HCT116 (cell line): ENCODE results near the gene MLYCD. TPM values are rescaled to one million over a fixed set of nuclear protein-coding genes. Genes with fewer than 3 reads are reported as not detected.

Source experiments
- ATAC-seq: fragments of 200-7000 bp; cut with Tn5 transposase; 2 replicates; pipeline ENCODE4 v1.9.1; 2020; ENCODE audit warnings: mild to moderate bottlenecking, moderate library complexity
- BruUV-seq: library from RNA; stranded (reverse); fragments of 400-500 nt; replicated peaks from 2 replicates; lab custom pipeline; 2021; lab: Mats Ljungman, UMichigan
- CTCF ChIA-PET: fragments of 300-600 bp; sonication (Branson Sonifier 250); formaldehyde crosslinking; loops from one replicate; lab custom pipeline; 2021; ENCODE audit warnings: antibody characterized with exemption; lab: Charles Lee
- POLR2A ChIA-PET: fragments of 300-600, 350-600 bp; sonication (Branson Sonifier 250); formaldehyde crosslinking; loops from one replicate; lab custom pipeline; 2021; ENCODE audit warnings: antibody characterized with exemption; lab: Charles Lee
- RAD21 ChIA-PET, 2 experiments: fragments of 300-600 bp; sonication (Branson Sonifier 250); formaldehyde crosslinking; loops; one replicate each; lab custom pipeline; 2023; ENCODE audit warnings: low total read pairs in 2 of 2; ENCODE audit not compliant: uncharacterized antibody in 2 of 2, unreplicated experiment in 2 of 2, low non-redundant PET in 1 of 2; lab: Charles Lee
- DNase-seq: peaks from one replicate; pipeline ENCODE4 v3.0.0-alpha.2; 2010; ENCODE audit warnings: low read depth, low spot score
- H2AFZ ChIP-seq: fragments of 200-600 bp; shearing (Covaris generic), sonication (generic); 2 replicates; pipeline ENCODE4 v1.6.1; 2017; ENCODE audit warnings: low read depth, mixed run types, mixed read lengths, antibody characterized with exemption, low read length; ENCODE audit not compliant: poor library complexity, severe bottlenecking
- H3K27ac ChIP-seq: 2 replicates; pipeline ENCODE4 v1.5.1; 2012; ENCODE audit warnings: low read depth, low read length
- H3K27me3 ChIP-seq: fragments of 200-600 bp; sonication (generic); 2 replicates; pipeline ENCODE4 v1.6.1; 2016; ENCODE audit warnings: mixed run types, low read length, mixed read lengths; ENCODE audit not compliant: insufficient read depth
- H3K36me3 ChIP-seq, 2 experiments: fragments of 200-500 bp in 1 of 2; fragments of 200-600 bp in 1 of 2; sonication (Bioruptor generic) in 1 of 2; sonication (generic) in 1 of 2; 2 replicates each; pipeline versions ENCODE4 v1.5.1 to v1.6.1; 2014 to 2016; ENCODE audit warnings: low read length in 2 of 2, inconsistent platforms in 1 of 2, mixed read lengths in 1 of 2, mixed run types in 1 of 2; ENCODE audit not compliant: insufficient read depth in 2 of 2, control insufficient read depth in 1 of 2
- H3K4me1 ChIP-seq, 2 experiments: fragments of 200-600 bp in 1 of 2; sonication (generic) in 1 of 2; 2 replicates each; pipeline versions ENCODE4 v1.5.1 to v1.6.1; 2012 to 2017; ENCODE audit warnings: low read length in 2 of 2, inconsistent platforms in 1 of 2, mild to moderate bottlenecking in 1 of 2, mixed read lengths in 1 of 2, mixed run types in 1 of 2, moderate library complexity in 1 of 2; ENCODE audit not compliant: insufficient read depth in 2 of 2, control insufficient read depth in 1 of 2
- H3K4me2 ChIP-seq: fragments of 200-600 bp; sonication (generic); 2 replicates; pipeline ENCODE4 v1.6.1; 2017; ENCODE audit warnings: mixed run types, low read length, mixed read lengths
- H3K4me3 ChIP-seq, 2 experiments: fragments of 200-600 bp in 1 of 2; sonication (generic) in 1 of 2; replicated peaks in 1 of 2; 2 replicates each; pipeline ENCODE4 v1.5.1; 2011 to 2016; ENCODE audit warnings: low read length in 2 of 2, control low read depth in 1 of 2, low read depth in 1 of 2, mild to moderate bottlenecking in 1 of 2, mixed read lengths in 1 of 2, mixed run types in 1 of 2
- H3K79me2 ChIP-seq: fragments of 200-600 bp; sonication (generic); 2 replicates; pipeline ENCODE4 v1.6.1; 2017; ENCODE audit warnings: mild to moderate bottlenecking, mixed run types, low read length, moderate library complexity, mixed read lengths; ENCODE audit not compliant: insufficient read depth
- H3K9ac ChIP-seq: fragments of 200-600 bp; sonication (generic); 2 replicates; pipeline ENCODE4 v1.6.1; 2016; ENCODE audit warnings: low read length, mixed read lengths
- H3K9me2 ChIP-seq: fragments of 200-600 bp; sonication (generic), shearing (Covaris generic); 2 replicates; pipeline ENCODE4 v1.6.1; 2017; ENCODE audit warnings: mixed run types, mild to moderate bottlenecking, moderate library complexity; ENCODE audit not compliant: insufficient read depth
- H3K9me3 ChIP-seq, 2 experiments: fragments of 200-500 bp in 1 of 2; fragments of 200-600 bp in 1 of 2; sonication (Bioruptor generic) in 1 of 2; sonication (generic) in 1 of 2; 2 replicates each; pipeline ENCODE4 v1.6.1; 2014 to 2017; ENCODE audit warnings: low read length in 2 of 2, mixed read lengths in 2 of 2, inconsistent platforms in 1 of 2, low read depth in 1 of 2, mild to moderate bottlenecking in 1 of 2, mixed run types in 1 of 2, moderate library complexity in 1 of 2; ENCODE audit not compliant: control insufficient read depth in 1 of 2, insufficient read depth in 1 of 2
- H4K20me1 ChIP-seq: fragments of 200-600 bp; sonication (generic), shearing (Covaris generic); 2 replicates; pipeline ENCODE4 v1.6.1; 2017; ENCODE audit warnings: mixed run types, mild to moderate bottlenecking, moderate library complexity; ENCODE audit not compliant: insufficient read depth
- FOSL1 ChIP-seq: IDR thresholded peaks from 2 replicates; pipeline ENCODE4 v1.6.1; 2012; ENCODE audit warnings: low read depth
- POLR2AphosphoS5 ChIP-seq: IDR thresholded peaks from 2 replicates; pipeline ENCODE4 v1.6.1; 2011; ENCODE audit warnings: mild to moderate bottlenecking, low read depth, low read length, moderate library complexity
- SIN3A ChIP-seq: IDR thresholded peaks from 2 replicates; pipeline ENCODE4 v1.6.1; 2012; ENCODE audit warnings: low read depth
- SP1 ChIP-seq: IDR thresholded peaks from 2 replicates; pipeline ENCODE4 v1.6.1; 2012; ENCODE audit warnings: low read depth
- SRF ChIP-seq: IDR thresholded peaks from 2 replicates; pipeline ENCODE4 v1.6.1; 2012; ENCODE audit warnings: low read depth
- intact Hi-C: fragments of 100-400 bp; cut with micrococcal nuclease; formaldehyde crosslinking; loops from 2 replicates; pipeline ENCODE4 v1.10.0; 2022
- total RNA-seq: library from RNA; stranded (reverse); gene quantifications from one replicate; pipeline ENCODE4 v1.2.1, GENCODE V29; 2021; ENCODE audit not compliant: unreplicated experiment
- TF ChIP-seq, protein P1 (sequence below): IDR thresholded peaks from 2 replicates; pipeline ENCODE4 v1.6.1; 2012

MLYCD gene
- total RNA-seq, 1 experiment from 2014 or later = 3.9 TPM

GRCh38 chr16:83932304-83932703 is 33.4 kb downstream of the MLYCD start:
- BruUV-seq = no TSS peak
- no peak for TF ChIP-seq SIN3A
- TF ChIP-seq, all 23 proteins: peak for 0
- DNase-seq (no peak), ATAC-seq (no peak)
- Histone ChIP-seq H3K9me3 (no peaks in the 10 kb centered on the region), H2AFZ (no peak overlapping the region), H3K9ac (no peak overlapping the region), H3K4me3 (no peak overlapping the region), H3K36me3 (no peaks in the 10 kb centered on the region), H4K20me1 (no peaks in the 10 kb centered on the region), H3K9me2 (no peaks in the 10 kb centered on the region), H3K4me2 (no peak overlapping the region), H3K27ac (no peak overlapping the region), H3K27me3 (no peaks in the 10 kb centered on the region), H3K79me2 (no peaks in the 10 kb centered on the region), H3K4me1 (peaks cover 2 to 16% of the 10 kb centered on the region in 2 experiments)
- intact Hi-C loops = no loop called here
- ChIA-PET CTCF (no interaction called here), RAD21 (no interaction called here), POLR2A (no interaction called here)

GRCh38 chr16:83932955-83933673 is 34.2 kb downstream of the MLYCD start:
- Histone ChIP-seq H3K4me3 (no peak overlapping the region), H2AFZ (no peak overlapping the region), H3K27ac (no peak overlapping the region), H3K4me2 (no peak overlapping the region), H3K79me2 (no peaks in the 10 kb centered on the region), H3K9ac (no peak overlapping the region), H3K9me3 (no peaks in the 10 kb centered on the region), H3K36me3 (no peaks in the 10 kb centered on the region), H4K20me1 (no peaks in the 10 kb centered on the region), H3K4me1 (peaks cover 0 to 8% of the 10 kb centered on the region in 2 experiments; a peak in 1 of 4 replicates), H3K27me3 (no peaks in the 10 kb centered on the region), H3K9me2 (no peaks in the 10 kb centered on the region)
- DNase-seq (no peak), ATAC-seq (no peak)
- CTCF ChIA-PET = no interaction called here
- RAD21 ChIA-PET = no interaction called here
- POLR2A ChIA-PET = no interaction called here
- TF ChIP-seq SRF = no peak
- no peak for TF ChIP-seq SP1
- TF ChIP-seq, protein P1, sequence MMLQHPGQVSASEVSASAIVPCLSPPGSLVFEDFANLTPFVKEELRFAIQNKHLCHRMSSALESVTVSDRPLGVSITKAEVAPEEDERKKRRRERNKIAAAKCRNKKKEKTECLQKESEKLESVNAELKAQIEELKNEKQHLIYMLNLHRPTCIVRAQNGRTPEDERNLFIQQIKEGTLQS = no peak
- TF ChIP-seq POLR2AphosphoS5 = no peak
- TF ChIP-seq FOSL1 = no peak
- TF ChIP-seq SIN3A = no peak
- no TSS peak for BruUV-seq
- intact Hi-C loops = no loop called here
